Left kidney (tissue), 2 donors: ENCODE measurements around the gene NKAIN2. TPM values are rescaled to one million over a fixed set of nuclear protein-coding genes. Genes with fewer than 3 reads are reported as not detected.
"Not testable (repeated sequence)": the region's sequence is repeated elsewhere in the genome, so short reads cannot be mapped to it uniquely, and the experiment has no call there.

Experiments
- DNase-seq: peaks from one replicate; pipeline ENCODE4 v3.0.0-alpha.2; 2013
- polyA plus RNA-seq: library from polyadenylated mRNA; unstranded; fragments of 120-200 nt; gene quantifications from one replicate; pipeline ENCODE4 v1.2.1, GENCODE V29; 2013; ENCODE audit not compliant: insufficient read length

The NKAIN2 gene
- polyA plus RNA-seq, 1 donor = 20.6 TPM

- no peak for DNase-seq
These were observed 91.7 kb downstream of the NKAIN2 start for GRCh38 chr6:123895346-123895745.

- no peak for DNase-seq
These were observed 92.1 kb downstream of the NKAIN2 start for GRCh38 chr6:123895806-123896205.

- no peak for DNase-seq
These were observed 93.2 kb downstream of the NKAIN2 start for GRCh38 chr6:123896869-123897268.

- DNase-seq = no peak
These were observed 94.3 kb downstream of the NKAIN2 start for GRCh38 chr6:123897965-123898364.

- no peak for DNase-seq
These were observed 95.0 kb downstream of the NKAIN2 start for GRCh38 chr6:123898665-123899064.

- no peak for DNase-seq
These were observed 96.1 kb downstream of the NKAIN2 start for GRCh38 chr6:123899745-123900144.

- DNase-seq = no peak
These were observed 97.8 kb downstream of the NKAIN2 start for GRCh38 chr6:123901436-123901835.

GRCh38 chr6:123902738-123903313, 99.2 kb downstream of the NKAIN2 start:
- no peak for DNase-seq

- no peak for DNase-seq
These were observed 100.6 kb downstream of the NKAIN2 start for GRCh38 chr6:123904228-123904627.

GRCh38 chr6:123908797-123909196, 105.1 kb downstream of the NKAIN2 start:
- no peak for DNase-seq

- DNase-seq = no peak
These were observed 106.3 kb downstream of the NKAIN2 start for GRCh38 chr6:123909989-123910388.

GRCh38 chr6:123913863-123914262, 110.2 kb downstream of the NKAIN2 start:
- DNase-seq = no peak

GRCh38 chr6:123923379-123923778, 119.7 kb downstream of the NKAIN2 start:
- DNase-seq = not testable (repeated sequence)

GRCh38 chr6:123925350-123925749, 121.7 kb downstream of the NKAIN2 start:
- no peak for DNase-seq

GRCh38 chr6:123925842-123926399, 122.3 kb downstream of the NKAIN2 start:
- DNase-seq = no peak

- no peak for DNase-seq
These were observed 124.9 kb downstream of the NKAIN2 start for GRCh38 chr6:123928529-123928928.

- DNase-seq = no peak
These were observed 128.3 kb downstream of the NKAIN2 start for GRCh38 chr6:123931928-123932327.

GRCh38 chr6:123940551-123940950, 136.9 kb downstream of the NKAIN2 start:
- no peak for DNase-seq

- DNase-seq = no peak
These were observed 138.2 kb downstream of the NKAIN2 start for GRCh38 chr6:123941855-123942254.

GRCh38 chr6:123945386-123945785, 141.7 kb downstream of the NKAIN2 start:
- DNase-seq = no peak

GRCh38 chr6:123953920-123954319, 150.3 kb downstream of the NKAIN2 start:
- DNase-seq = no peak

GRCh38 chr6:123956492-123957139, 153.0 kb downstream of the NKAIN2 start:
- DNase-seq = no peak

GRCh38 chr6:123962508-123962907, 158.8 kb downstream of the NKAIN2 start:
- peak; percentile 12 for DNase-seq

GRCh38 chr6:123965894-123966293, 162.2 kb downstream of the NKAIN2 start:
- DNase-seq = peak; percentile 12
